GM21717 (cell line): Measurements from ENCODE around the gene KLHL30.

Experiments
- ATAC-seq: cut with Tn5 transposase; IDR thresholded peaks from one replicate; pipeline ENCODE4 v1.9.1; 2021; ENCODE audit warnings: mild to moderate bottlenecking, moderate library complexity; ENCODE audit not compliant: unreplicated experiment

KLHL30 gene

GRCh38 chr2:238173692-238174091, 35.2 kb downstream of the KLHL30 start:
- ATAC-seq: no peak

- ATAC-seq: no peak
Observed at GRCh38 chr2:238174291-238174690, 35.8 kb downstream of the KLHL30 start.

- no peak for ATAC-seq
Observed at GRCh38 chr2:238174701-238175100, 36.2 kb downstream of the KLHL30 start.

GRCh38 chr2:238176613-238177012, 38.1 kb downstream of the KLHL30 start:
- no peak for ATAC-seq

- ATAC-seq: no peak
Observed at GRCh38 chr2:238180554-238180953, 42.1 kb downstream of the KLHL30 start.

GRCh38 chr2:238182362-238182761, 43.9 kb downstream of the KLHL30 start:
- ATAC-seq: no peak

- ATAC-seq: no peak
Observed at GRCh38 chr2:238183821-238184220, 45.4 kb downstream of the KLHL30 start.

- ATAC-seq: no peak
Observed at GRCh38 chr2:238187618-238188548, 49.4 kb downstream of the KLHL30 start.

GRCh38 chr2:238190445-238190844, 52.0 kb downstream of the KLHL30 start:
- no peak for ATAC-seq
